ENCODE measurements around the gene FASTKD1.
A peak's percentile ranks its signal among the peaks of the same experiment; 100 is the strongest.
"Not testable (repeated sequence)": the region's sequence is repeated elsewhere in the genome, so short reads cannot be mapped to it uniquely, and the experiment has no call there.

Gene FASTKD1

GRCh38 chr2:169573974-169574299 is 272 bp upstream of the FASTKD1 start:
- no peak for DNase-seq (ENCODE audit: low read depth, low spot score)
- H3K4me3 ChIP-seq (ENCODE audit: low read length), result peak overlapping the region; percentile 92

- DNase-seq (ENCODE audit: low read depth, low spot score), result no peak
- peak overlapping the region; percentile 92 for H3K4me3 ChIP-seq (ENCODE audit: low read length)
These were observed 875 bp downstream of the FASTKD1 start for GRCh38 chr2:169572821-169573159.

GRCh38 chr2:169572189-169572588 is 1.5 kb downstream of the FASTKD1 start:
- DNase-seq (ENCODE audit: low read depth, low spot score), result no peak
- H3K4me3 ChIP-seq (ENCODE audit: low read length), result peak overlapping the region; percentile 92

GRCh38 chr2:169571571-169571970 is 2.1 kb downstream of the FASTKD1 start:
- DNase-seq (ENCODE audit: low read depth, low spot score), result no peak
- H3K4me3 ChIP-seq (ENCODE audit: low read length), result no peak overlapping the region

GRCh38 chr2:169570752-169571151 is 2.9 kb downstream of the FASTKD1 start:
- DNase-seq (ENCODE audit: low read depth, low spot score); H3K4me3 ChIP-seq (ENCODE audit: low read length): not testable (repeated sequence)

- no peak for DNase-seq (ENCODE audit: low read depth, low spot score)
- H3K4me3 ChIP-seq (ENCODE audit: low read length), result no peak overlapping the region
These were observed 3.7 kb downstream of the FASTKD1 start for GRCh38 chr2:169569948-169570347.

GRCh38 chr2:169565686-169566085 is 8.0 kb downstream of the FASTKD1 start:
- DNase-seq (ENCODE audit: low read depth, low spot score), result no peak
- H3K4me3 ChIP-seq (ENCODE audit: low read length), result no peak overlapping the region

- DNase-seq (ENCODE audit: low read depth, low spot score), result no peak
- H3K4me3 ChIP-seq (ENCODE audit: low read length), result no peak overlapping the region
These were observed 11.1 kb downstream of the FASTKD1 start for GRCh38 chr2:169562519-169562918.

GRCh38 chr2:169562084-169562483 is 11.6 kb downstream of the FASTKD1 start:
- not testable (repeated sequence) for H3K4me3 ChIP-seq (ENCODE audit: low read length); DNase-seq (ENCODE audit: low read depth, low spot score)

- no peak overlapping the region for H3K4me3 ChIP-seq (ENCODE audit: low read length)
- no peak for DNase-seq (ENCODE audit: low read depth, low spot score)
These were observed 12.3 kb downstream of the FASTKD1 start for GRCh38 chr2:169561364-169561763.

GRCh38 chr2:169546756-169547155 is 26.9 kb downstream of the FASTKD1 start:
- H3K4me3 ChIP-seq (ENCODE audit: low read length), result no peak overlapping the region
- DNase-seq (ENCODE audit: low read depth, low spot score), result no peak

GRCh38 chr2:169542433-169542832 is 31.2 kb downstream of the FASTKD1 start:
- H3K4me3 ChIP-seq (ENCODE audit: low read length), result no peak overlapping the region
- DNase-seq (ENCODE audit: low read depth, low spot score), result no peak

- no peak overlapping the region for H3K4me3 ChIP-seq (ENCODE audit: low read length)
- DNase-seq (ENCODE audit: low read depth, low spot score), result peak; percentile 9
These were observed 33.5 kb downstream of the FASTKD1 start for GRCh38 chr2:169540146-169540545.

- not testable (repeated sequence) for DNase-seq (ENCODE audit: low read depth, low spot score); H3K4me3 ChIP-seq (ENCODE audit: low read length)
These were observed 34.2 kb downstream of the FASTKD1 start for GRCh38 chr2:169539460-169539859.

GRCh38 chr2:169528271-169528701 is 45.4 kb downstream of the FASTKD1 start:
- no peak overlapping the region for H3K4me3 ChIP-seq (ENCODE audit: low read length)
- DNase-seq (ENCODE audit: low read depth, low spot score), result peak; percentile 51

- DNase-seq (ENCODE audit: low read depth, low spot score), result no peak
- H3K4me3 ChIP-seq (ENCODE audit: low read length), result no peak overlapping the region
These were observed 47.2 kb downstream of the FASTKD1 start for GRCh38 chr2:169526451-169526850.

- no peak for DNase-seq (ENCODE audit: low read depth, low spot score)
- H3K4me3 ChIP-seq (ENCODE audit: low read length), result no peak overlapping the region
These were observed 48.2 kb downstream of the FASTKD1 start for GRCh38 chr2:169525434-169525833.

- H3K4me3 ChIP-seq (ENCODE audit: low read length), result no peak overlapping the region
- no peak for DNase-seq (ENCODE audit: low read depth, low spot score)
These were observed 50.0 kb downstream of the FASTKD1 start for GRCh38 chr2:169523681-169524080.

GRCh38 chr2:169520896-169521295 is 52.8 kb downstream of the FASTKD1 start:
- no peak overlapping the region for H3K4me3 ChIP-seq (ENCODE audit: low read length)
- DNase-seq (ENCODE audit: low read depth, low spot score), result no peak

- not testable (repeated sequence) for DNase-seq (ENCODE audit: low read depth, low spot score); H3K4me3 ChIP-seq (ENCODE audit: low read length)
These were observed 57.1 kb downstream of the FASTKD1 start for GRCh38 chr2:169516488-169516995.

GRCh38 chr2:169514758-169515157 is 58.9 kb downstream of the FASTKD1 start:
- not testable (repeated sequence) for H3K4me3 ChIP-seq (ENCODE audit: low read length); DNase-seq (ENCODE audit: low read depth, low spot score)

- no peak for DNase-seq (ENCODE audit: low read depth, low spot score)
- H3K4me3 ChIP-seq (ENCODE audit: low read length), result no peak overlapping the region
These were observed 59.7 kb downstream of the FASTKD1 start for GRCh38 chr2:169513926-169514325.
